Astrocyte (in vitro differentiated cells and primary cell): ENCODE results near the gene SHROOM1. TPM values are rescaled to one million over a fixed set of nuclear protein-coding genes. Genes with fewer than 3 reads are reported as not detected.

ENCODE experiments used
- DNase-seq: peaks from one replicate; pipeline ENCODE4 v3.0.0-alpha.2; 2010; ENCODE audit warnings: low read depth
- FAIRE-seq: peaks from 2 replicates; lab custom pipeline; 2011; peaks lifted over from hg19 to GRCh38; lab: Jason Lieb, UNC
- H2AFZ ChIP-seq: 2 replicates; pipeline ENCODE4 v1.6.0; 2012; ENCODE audit warnings: low read depth, low read length, inconsistent platforms
- H3K27ac ChIP-seq: 2 replicates; pipeline ENCODE4 v1.5.1; 2011; ENCODE audit warnings: low read depth, low read length, inconsistent platforms
- H3K27me3 ChIP-seq: 2 replicates; pipeline ENCODE4 v1.6.0; 2011; ENCODE audit warnings: low read length, inconsistent platforms; ENCODE audit not compliant: insufficient read depth
- H3K36me3 ChIP-seq: 2 replicates; pipeline ENCODE4 v1.5.1; 2011; ENCODE audit warnings: low read length, inconsistent platforms; ENCODE audit not compliant: insufficient read depth
- H3K4me1 ChIP-seq: 2 replicates; pipeline ENCODE4 v1.5.1; 2011; ENCODE audit warnings: low read length, inconsistent platforms; ENCODE audit not compliant: insufficient read depth
- H3K4me2 ChIP-seq: 2 replicates; pipeline ENCODE4 v1.6.0; 2012; ENCODE audit warnings: low read length, inconsistent platforms
- H3K4me3 ChIP-seq: 2 replicates; pipeline ENCODE4 v1.5.1; 2011; ENCODE audit warnings: low read depth, mild to moderate bottlenecking, low read length, inconsistent platforms; ENCODE audit not compliant: insufficient read depth
- H3K79me2 ChIP-seq: 2 replicates; pipeline ENCODE4 v1.6.0; 2012; ENCODE audit warnings: mild to moderate bottlenecking, low read length, inconsistent platforms; ENCODE audit not compliant: insufficient read depth
- H3K9ac ChIP-seq: 2 replicates; pipeline ENCODE4 v1.6.0; 2012; ENCODE audit warnings: mild to moderate bottlenecking, low read length, inconsistent platforms
- H3K9me3 ChIP-seq: 2 replicates; pipeline ENCODE4 v1.5.1; 2012; ENCODE audit warnings: low read depth, mild to moderate bottlenecking, low read length, inconsistent platforms; ENCODE audit not compliant: insufficient read depth
- H4K20me1 ChIP-seq: 2 replicates; pipeline ENCODE4 v1.6.0; 2012; ENCODE audit warnings: low read length, inconsistent platforms; ENCODE audit not compliant: insufficient read depth
- H3K27ac Mint-ChIP-seq: one replicate; pipeline ENCODE4 v1.8.0; 2021; ENCODE audit warnings: mild to moderate bottlenecking, mixed read lengths; ENCODE audit not compliant: unreplicated experiment
- H3K27me3 Mint-ChIP-seq: one replicate; pipeline ENCODE4 v1.8.0; 2021; ENCODE audit warnings: low read depth, mixed read lengths; ENCODE audit not compliant: unreplicated experiment
- H3K36me3 Mint-ChIP-seq: one replicate; pipeline ENCODE4 v1.8.0; 2021; ENCODE audit warnings: low read depth, mixed read lengths; ENCODE audit not compliant: unreplicated experiment
- H3K4me1 Mint-ChIP-seq: one replicate; pipeline ENCODE4 v1.8.0; 2021; ENCODE audit warnings: low read depth, mixed read lengths; ENCODE audit not compliant: unreplicated experiment
- H3K4me3 Mint-ChIP-seq: one replicate; pipeline ENCODE4 v1.8.0; 2021; ENCODE audit warnings: mild to moderate bottlenecking, moderate library complexity, mixed read lengths; ENCODE audit not compliant: unreplicated experiment
- H3K9me3 Mint-ChIP-seq: one replicate; pipeline ENCODE4 v1.8.0; 2021; ENCODE audit warnings: mild to moderate bottlenecking, mixed read lengths; ENCODE audit not compliant: unreplicated experiment
- EZH2 ChIP-seq: IDR thresholded peaks from 2 replicates; pipeline ENCODE4 v1.6.1; 2012; ENCODE audit warnings: mild to moderate bottlenecking, low read length, inconsistent platforms; ENCODE audit not compliant: insufficient read depth
- total RNA-seq: library from RNA; stranded (reverse); gene quantifications from 2 replicates; pipeline ENCODE4 v1.2.1, GENCODE V29; 2021
- TF ChIP-seq, protein P1 (sequence below): IDR thresholded peaks from 2 replicates; pipeline ENCODE4 v1.5.1; 2011; ENCODE audit warnings: low read depth, mild to moderate bottlenecking, inconsistent platforms, low read length, moderate library complexity; ENCODE audit not compliant: insufficient read depth

The SHROOM1 gene
- total RNA-seq, 1 donor from 2014 or later, result 5.0 TPM

DNA sequence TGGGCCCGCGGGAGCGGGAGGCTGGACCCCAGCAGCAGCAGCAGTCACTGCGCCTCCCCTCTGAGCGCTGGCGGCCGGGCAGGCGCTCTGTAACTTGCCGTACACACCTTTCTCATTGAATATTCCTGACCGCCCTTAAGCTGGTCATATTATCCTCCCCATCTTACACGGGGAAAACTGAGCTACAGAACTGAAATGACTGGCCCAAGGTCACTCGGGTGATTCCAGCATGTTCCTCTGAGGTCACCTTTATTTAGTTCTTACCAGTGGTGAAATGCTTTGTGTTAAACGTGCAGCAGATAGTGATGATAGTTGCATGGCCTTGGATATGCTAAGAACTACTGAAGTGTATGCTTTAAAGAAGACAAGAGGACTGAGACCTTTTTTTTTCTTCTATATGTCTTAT, 36.6 kb upstream of the SHROOM1 start:
- FAIRE-seq, result no peak
- Mint-ChIP-seq H3K4me3 (peak overlapping the region; percentile 99), H3K36me3 (peaks cover 12% of the 10 kb centered on the region)

DNA sequence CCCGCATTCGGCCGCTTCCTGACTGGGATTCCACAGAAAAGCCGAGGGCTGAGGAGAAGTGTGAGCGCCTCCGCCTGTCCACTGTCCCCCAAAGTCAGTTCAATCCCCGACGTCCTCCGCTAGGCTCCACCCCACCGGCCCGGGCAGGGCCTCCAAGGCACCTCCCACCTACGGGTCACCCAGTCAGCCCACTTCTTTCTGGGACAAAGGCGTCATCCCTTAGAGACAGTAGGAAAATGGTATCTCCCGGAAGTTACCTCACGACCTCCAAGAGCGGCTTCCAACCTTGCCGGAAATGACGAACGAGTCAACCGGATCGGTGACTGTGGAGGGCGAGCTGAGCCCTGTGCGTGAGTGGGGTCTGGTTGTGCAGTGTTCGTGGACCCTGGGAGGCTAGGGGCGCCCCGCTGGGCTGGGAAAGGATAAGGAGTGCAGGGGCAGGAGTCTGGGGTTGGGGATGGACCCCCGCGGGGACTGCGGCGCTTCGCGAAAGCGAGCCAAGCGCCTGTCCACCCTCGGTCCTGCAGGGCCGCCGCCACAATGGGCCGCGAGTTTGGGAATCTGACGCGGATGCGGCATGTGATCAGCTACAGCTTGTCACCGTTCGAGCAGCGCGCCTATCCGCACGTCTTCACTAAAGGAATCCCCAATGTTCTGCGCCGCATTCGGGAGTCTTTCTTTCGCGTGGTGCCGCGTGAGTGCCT, 36.0 kb upstream of the SHROOM1 start, which contains the start of the genes GDF9 and UQCRQ:
Gene GDF9 (minus strand): TSS at position 128 of the 704 bp plus-strand sequence. CDS start 1,936 bp downstream, outside the sequence.
Gene UQCRQ (plus strand): TSS at position 301 of the 704 bp plus-strand sequence. CDS start 240 bp downstream, at position 541.
- Histone ChIP-seq H3K27ac (peak within 1 kb of the TSS; percentile 94), H3K4me1 (peaks cover 6% of the 10 kb centered on the region), H3K4me3 (peak within 1 kb of the TSS; percentile 84), H3K27me3 (peaks cover 4% of the 10 kb centered on the region), H3K9me3 (no peaks in the 10 kb centered on the region), H3K4me2 (peak within 1 kb of the TSS; percentile 87), H3K79me2 (peaks cover 19% of the 10 kb centered on the region), H4K20me1 (peaks cover 3% of the 10 kb centered on the region), H3K36me3 (peaks cover 5% of the 10 kb centered on the region), H3K9ac (peak within 1 kb of the TSS; percentile 94), H2AFZ (peak within 1 kb of the TSS; percentile 66)
- peaks cover 10% of the 10 kb centered on the region for H3K36me3 Mint-ChIP-seq
- no peaks in the 10 kb centered on the region for H3K9me3 Mint-ChIP-seq
- H3K27me3 Mint-ChIP-seq, result no peaks in the 10 kb centered on the region
- H3K4me1 Mint-ChIP-seq, result peaks cover 14% of the 10 kb centered on the region
- H3K27ac Mint-ChIP-seq, result peak within 1 kb of the TSS; percentile 98
- FAIRE-seq (peak; percentile 92), DNase-seq (peak; percentile 100)
- TF ChIP-seq, protein P1, sequence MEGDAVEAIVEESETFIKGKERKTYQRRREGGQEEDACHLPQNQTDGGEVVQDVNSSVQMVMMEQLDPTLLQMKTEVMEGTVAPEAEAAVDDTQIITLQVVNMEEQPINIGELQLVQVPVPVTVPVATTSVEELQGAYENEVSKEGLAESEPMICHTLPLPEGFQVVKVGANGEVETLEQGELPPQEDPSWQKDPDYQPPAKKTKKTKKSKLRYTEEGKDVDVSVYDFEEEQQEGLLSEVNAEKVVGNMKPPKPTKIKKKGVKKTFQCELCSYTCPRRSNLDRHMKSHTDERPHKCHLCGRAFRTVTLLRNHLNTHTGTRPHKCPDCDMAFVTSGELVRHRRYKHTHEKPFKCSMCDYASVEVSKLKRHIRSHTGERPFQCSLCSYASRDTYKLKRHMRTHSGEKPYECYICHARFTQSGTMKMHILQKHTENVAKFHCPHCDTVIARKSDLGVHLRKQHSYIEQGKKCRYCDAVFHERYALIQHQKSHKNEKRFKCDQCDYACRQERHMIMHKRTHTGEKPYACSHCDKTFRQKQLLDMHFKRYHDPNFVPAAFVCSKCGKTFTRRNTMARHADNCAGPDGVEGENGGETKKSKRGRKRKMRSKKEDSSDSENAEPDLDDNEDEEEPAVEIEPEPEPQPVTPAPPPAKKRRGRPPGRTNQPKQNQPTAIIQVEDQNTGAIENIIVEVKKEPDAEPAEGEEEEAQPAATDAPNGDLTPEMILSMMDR, result peak; percentile 15
- no peak for TF ChIP-seq EZH2
- H3K4me3 Mint-ChIP-seq, result peak within 1 kb of the TSS; percentile 99

More for the DNA sequence above, 36.6 kb upstream of the SHROOM1 start:
- peaks cover 6% of the 10 kb centered on the region for H3K4me1 ChIP-seq
- H3K27me3 Mint-ChIP-seq, result no peaks in the 10 kb centered on the region
- H3K9me3 Mint-ChIP-seq, result no peaks in the 10 kb centered on the region
- H3K9ac ChIP-seq, result peak overlapping the region; percentile 94
- H3K4me2 ChIP-seq, result peak overlapping the region; percentile 87
- peaks cover 18% of the 10 kb centered on the region for H3K4me1 Mint-ChIP-seq
- H2AFZ ChIP-seq, result peak overlapping the region; percentile 66
- no peak for TF ChIP-seq EZH2
- TF ChIP-seq, protein P1, result no peak
- peaks cover 19% of the 10 kb centered on the region for H3K79me2 ChIP-seq
- DNase-seq, result no peak
- H4K20me1 ChIP-seq, result peaks cover 3% of the 10 kb centered on the region
- H3K27ac Mint-ChIP-seq, result peak overlapping the region; percentile 98
- H3K9me3 ChIP-seq, result no peaks in the 10 kb centered on the region
- peak overlapping the region; percentile 84 for H3K4me3 ChIP-seq
- H3K27ac ChIP-seq, result peak overlapping the region; percentile 94
- H3K36me3 ChIP-seq, result peaks cover 5% of the 10 kb centered on the region
- H3K27me3 ChIP-seq, result peaks cover 2% of the 10 kb centered on the region
